Smooth muscle cell of the coronary artery (primary cell): ENCODE measurements around the gene DPM3. TPM values are rescaled to one million over a fixed set of nuclear protein-coding genes. Genes with fewer than 3 reads are reported as not detected.

Source experiments
- total RNA-seq: library from RNA; depleted of rRNA; stranded (reverse); fragments of >200 nt; gene quantifications from 2 replicates; pipeline ENCODE4 v1.2.3, GENCODE V29; 2014; ENCODE audit warnings: low replicate concordance

Gene DPM3
- total RNA-seq, result 27.5 and 42.7 TPM in 2 replicates

GRCh38 chr1:155139895-155140629 is at the start of gene DPM3:
TSS of gene DPM3 (minus strand) at chr1:155140531. CDS start at chr1:155140240, 291 bp downstream.

GRCh38 chr1:155173478-155174323 is 33.4 kb upstream of the DPM3 start, which contains the start of gene TRIM46:
TSS of gene TRIM46 (plus strand) at chr1:155173849. CDS start at chr1:155173967, 118 bp downstream.

GRCh38 chr1:155172732-155173477 is 32.6 kb upstream of the DPM3 start, which contains the start of gene KRTCAP2:
TSS of gene KRTCAP2 (minus strand) at chr1:155173304. CDS start at chr1:155173224, 80 bp downstream.

GRCh38 chr1:155135415-155136028 is 4.8 kb downstream of the DPM3 start, which contains the start of gene SLC50A1:
TSS of gene SLC50A1 (plus strand) at chr1:155135852. CDS start at chr1:155135912, 60 bp downstream.

GRCh38 chr1:155127105-155127966 is 13.0 kb downstream of the DPM3 start, which contains the start of gene EFNA1:
TSS of gene EFNA1 (plus strand) at chr1:155127876. CDS start at chr1:155127978, 102 bp downstream.

Other genes starting within 250 kb of the DPM3 start
- gene PMVK, start 203.8 kb downstream of the DPM3 start, total RNA-seq, result 10.2 and 11.4 TPM in 2 replicates
- 66.0 and 101 TPM in 2 replicates for gene PBXIP1, start 184.4 kb downstream of the DPM3 start, total RNA-seq
- gene PYGO2, start 178.7 kb downstream of the DPM3 start, total RNA-seq, result 3.4 and 6.5 TPM in 2 replicates
- gene SHC1, start 169.8 kb downstream of the DPM3 start, total RNA-seq, result 98.8 and 184 TPM in 2 replicates
- 18.6 and 39.5 TPM in 2 replicates for gene CKS1B, start 165.8 kb downstream of the DPM3 start, total RNA-seq
- gene FLAD1, start 157.2 kb downstream of the DPM3 start, total RNA-seq, result 13.1 and 19.0 TPM in 2 replicates
- gene LENEP, start 146.9 kb downstream of the DPM3 start, total RNA-seq, result 0.68 TPM in 1 of 2 replicates, not detected in the other
- gene ZBTB7B, start 137.7 kb downstream of the DPM3 start, total RNA-seq, result 9.1 and 14.1 TPM in 2 replicates
- not detected in 2 replicates for gene DCST2, start 106.8 kb downstream of the DPM3 start, total RNA-seq
- gene DCST1, start 106.7 kb downstream of the DPM3 start, total RNA-seq, result not detected in 2 replicates
- gene ADAM15, start 89.2 kb downstream of the DPM3 start, total RNA-seq, result 48.2 and 64.5 TPM in 2 replicates
- gene EFNA4, start 76.8 kb downstream of the DPM3 start, total RNA-seq, result 1.8 and 5.7 TPM in 2 replicates
- gene EFNA3, start 61.7 kb downstream of the DPM3 start, total RNA-seq, result 0.35 and 0.90 TPM in 2 replicates
- 0.23 and 4.9 TPM in 2 replicates for gene EFNA1, start 12.7 kb downstream of the DPM3 start, total RNA-seq
- 17.9 and 32.0 TPM in 2 replicates for gene SLC50A1, start 4.7 kb downstream of the DPM3 start, total RNA-seq
- gene KRTCAP2, start 32.8 kb upstream of the DPM3 start, total RNA-seq, result 86.9 and 102 TPM in 2 replicates
- 1.5 and 3.5 TPM in 2 replicates for gene TRIM46, start 33.3 kb upstream of the DPM3 start, total RNA-seq
- 35.0 and 52.5 TPM in 2 replicates for gene THBS3, start 67.4 kb upstream of the DPM3 start, total RNA-seq
- gene MTX1, start 68.2 kb upstream of the DPM3 start, total RNA-seq, result 30.1 and 45.6 TPM in 2 replicates
- 2.5 and 3.6 TPM in 2 replicates for gene ENTREP3, start 115.0 kb upstream of the DPM3 start, total RNA-seq
- 16.7 and 30.7 TPM in 2 replicates for gene SCAMP3, start 121.8 kb upstream of the DPM3 start, total RNA-seq
- gene CLK2, start 133.0 kb upstream of the DPM3 start, total RNA-seq, result 27.1 and 64.4 TPM in 2 replicates
- gene HCN3, start 136.9 kb upstream of the DPM3 start, total RNA-seq, result 0.53 and 1.5 TPM in 2 replicates
- gene PKLR, start 160.9 kb upstream of the DPM3 start, total RNA-seq, result not detected in 2 replicates
- gene FDPS, start 168.3 kb upstream of the DPM3 start, total RNA-seq, result 100 and 279 TPM in 2 replicates
- gene RUSC1, start 180.4 kb upstream of the DPM3 start, total RNA-seq, result 6.0 and 8.2 TPM in 2 replicates